Measurements from ENCODE around the gene UBE2H.

DNA sequence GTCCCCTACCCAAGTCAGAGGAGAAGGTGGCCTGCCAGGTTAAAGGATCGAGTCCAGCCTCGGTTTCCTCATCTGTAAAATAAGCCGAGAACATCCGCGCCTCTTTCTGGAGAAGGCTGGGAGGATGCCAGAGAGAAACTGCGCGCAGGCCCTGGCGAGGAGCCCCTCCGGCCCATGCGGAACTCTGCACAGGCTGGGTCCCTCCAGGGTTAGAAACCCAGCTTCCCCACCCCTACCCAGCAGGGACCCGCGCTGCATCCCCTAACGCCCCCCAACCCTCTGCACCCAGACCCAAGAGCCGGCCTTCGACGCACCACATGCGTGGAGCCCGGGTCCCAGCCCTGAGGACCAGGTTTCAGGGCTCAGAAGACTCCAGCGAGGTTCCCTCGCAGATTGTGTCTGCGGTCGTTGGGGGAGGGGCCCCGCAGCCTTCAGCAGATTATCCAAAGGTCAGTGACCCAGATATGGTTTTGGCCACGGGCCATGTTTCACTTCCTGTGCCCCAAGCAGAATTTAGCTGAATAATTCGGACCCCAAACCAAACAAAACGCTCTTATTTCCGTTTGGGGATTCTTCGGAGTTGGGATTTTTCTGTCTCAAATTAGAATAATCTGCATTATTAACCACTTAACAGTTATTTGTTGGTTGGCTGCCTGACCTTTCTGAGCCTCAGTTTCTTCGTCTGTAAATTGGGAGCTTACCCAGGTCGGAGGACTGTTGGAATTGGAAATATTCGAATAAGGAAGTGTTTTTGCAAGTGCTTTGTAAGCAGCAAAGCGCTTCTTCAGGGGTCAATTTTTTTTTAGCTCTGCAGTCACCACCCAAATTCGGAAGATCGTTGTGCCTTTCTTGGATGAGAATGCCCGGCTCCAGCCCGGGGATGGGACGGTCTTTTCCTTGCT is 167.7 kb downstream of the UBE2H start:
- no peak for TF ChIP-seq CTCF (IDR thresholded peaks at IDR 0.05)
- TF ChIP-seq POLR2AphosphoS5 (IDR thresholded peaks at IDR 0.05) = no peak
- TF ChIP-seq EP300 (IDR thresholded peaks at IDR 0.05) = no peak
- TF ChIP-seq POLR2A (IDR thresholded peaks at IDR 0.05) = no peak
